ENCODE measurements around the gene PDE7B. TPM values are rescaled to one million over a fixed set of nuclear protein-coding genes. Genes with fewer than 3 reads are reported as not detected.

The PDE7B gene
- total and polyA plus RNA-seq, 2 donors (not counting 1 experiment from before 2014, with no cell fraction given) = 7.9 to 21.5 TPM

- Histone ChIP-seq H3K27ac (ENCODE audit: insufficient read depth, low read length) (no peak overlapping the region), H3K27me3 (ENCODE audit: control insufficient read depth, insufficient read depth, low read length) (no peaks in the 10 kb centered on the region), H3K9ac (ENCODE audit: insufficient read depth, low read length) (no peak overlapping the region), H3K79me2 (ENCODE audit: control insufficient read depth, insufficient read depth, low read length) (no peaks in the 10 kb centered on the region), H3K36me3 (ENCODE audit: control insufficient read depth, insufficient read depth, low read length) (no peaks in the 10 kb centered on the region), H3K4me2 (ENCODE audit: extremely low read depth, insufficient read depth, low read length) (no peak overlapping the region), H2AFZ (ENCODE audit: low read length) (no peak overlapping the region), H3K4me3 (replicated peaks in 1 of 4; ENCODE audit: control extremely low read depth in 1 of 4, insufficient read depth in 1 of 4, low read depth in 3 of 4, low read length in 4 of 4) (no peak overlapping the region), H3K9me3 (ENCODE audit: control insufficient read depth, insufficient read depth, low read depth, low read length) (no peaks in the 10 kb centered on the region), H3K4me1 (ENCODE audit: control insufficient read depth, extremely low read depth, insufficient read depth, low read length) (peaks cover 11% of the 10 kb centered on the region), H4K20me1 (ENCODE audit: control insufficient read depth, extremely low read depth, insufficient read depth, low read length) (no peaks in the 10 kb centered on the region)
- peak in 1 of 2 donors; percentile 79 for DNase-seq (ENCODE audit: low read depth in 2 of 2)
- TF ChIP-seq EZH2 (IDR thresholded peaks at IDR 0.05; ENCODE audit: low read length, missing control alignments) = no peak
- TF ChIP-seq, protein P1, sequence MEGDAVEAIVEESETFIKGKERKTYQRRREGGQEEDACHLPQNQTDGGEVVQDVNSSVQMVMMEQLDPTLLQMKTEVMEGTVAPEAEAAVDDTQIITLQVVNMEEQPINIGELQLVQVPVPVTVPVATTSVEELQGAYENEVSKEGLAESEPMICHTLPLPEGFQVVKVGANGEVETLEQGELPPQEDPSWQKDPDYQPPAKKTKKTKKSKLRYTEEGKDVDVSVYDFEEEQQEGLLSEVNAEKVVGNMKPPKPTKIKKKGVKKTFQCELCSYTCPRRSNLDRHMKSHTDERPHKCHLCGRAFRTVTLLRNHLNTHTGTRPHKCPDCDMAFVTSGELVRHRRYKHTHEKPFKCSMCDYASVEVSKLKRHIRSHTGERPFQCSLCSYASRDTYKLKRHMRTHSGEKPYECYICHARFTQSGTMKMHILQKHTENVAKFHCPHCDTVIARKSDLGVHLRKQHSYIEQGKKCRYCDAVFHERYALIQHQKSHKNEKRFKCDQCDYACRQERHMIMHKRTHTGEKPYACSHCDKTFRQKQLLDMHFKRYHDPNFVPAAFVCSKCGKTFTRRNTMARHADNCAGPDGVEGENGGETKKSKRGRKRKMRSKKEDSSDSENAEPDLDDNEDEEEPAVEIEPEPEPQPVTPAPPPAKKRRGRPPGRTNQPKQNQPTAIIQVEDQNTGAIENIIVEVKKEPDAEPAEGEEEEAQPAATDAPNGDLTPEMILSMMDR (conservative IDR thresholded peaks at IDR 0.05 in 1 of 2, IDR thresholded peaks at IDR 0.05 in 1 of 2; ENCODE audit: low read depth in 1 of 2, low read length in 2 of 2) = no peak
These were observed 53.2 kb downstream of the PDE7B start for GRCh38 chr6:135904666-135905065.

GRCh38 chr6:135905604-135906300 lies 54.3 kb downstream of the PDE7B start:
- peak overlapping the region; percentile 1 for H3K4me2 ChIP-seq (ENCODE audit: extremely low read depth, insufficient read depth, low read length)
- H3K9ac ChIP-seq (ENCODE audit: insufficient read depth, low read length) = no peak overlapping the region
- H3K9me3 ChIP-seq (ENCODE audit: control insufficient read depth, insufficient read depth, low read depth, low read length) = no peaks in the 10 kb centered on the region
- DNase-seq (ENCODE audit: low read depth in 2 of 2) = peak in 1 of 2 donors; percentile 63
- peaks cover 11% of the 10 kb centered on the region for H3K4me1 ChIP-seq (ENCODE audit: control insufficient read depth, extremely low read depth, insufficient read depth, low read length)
- H3K36me3 ChIP-seq (ENCODE audit: control insufficient read depth, insufficient read depth, low read length) = no peaks in the 10 kb centered on the region
- H3K27ac ChIP-seq (ENCODE audit: insufficient read depth, low read length) = peak overlapping the region; percentile 13
- TF ChIP-seq, protein P1 (conservative IDR thresholded peaks at IDR 0.05 in 1 of 2, IDR thresholded peaks at IDR 0.05 in 1 of 2; ENCODE audit: low read depth in 1 of 2, low read length in 2 of 2) = no peak
- peak overlapping the region; percentile 1 for H2AFZ ChIP-seq (ENCODE audit: low read length)
- H3K27me3 ChIP-seq (ENCODE audit: control insufficient read depth, insufficient read depth, low read length) = no peaks in the 10 kb centered on the region
- H3K4me3 ChIP-seq (replicated peaks in 1 of 4; ENCODE audit: control extremely low read depth in 1 of 4, insufficient read depth in 1 of 4, low read depth in 3 of 4, low read length in 4 of 4) = peak overlapping the region in 1 of 4 experiments; percentile 15
- no peaks in the 10 kb centered on the region for H4K20me1 ChIP-seq (ENCODE audit: control insufficient read depth, extremely low read depth, insufficient read depth, low read length)
- H3K79me2 ChIP-seq (ENCODE audit: control insufficient read depth, insufficient read depth, low read length) = no peaks in the 10 kb centered on the region

DNA sequence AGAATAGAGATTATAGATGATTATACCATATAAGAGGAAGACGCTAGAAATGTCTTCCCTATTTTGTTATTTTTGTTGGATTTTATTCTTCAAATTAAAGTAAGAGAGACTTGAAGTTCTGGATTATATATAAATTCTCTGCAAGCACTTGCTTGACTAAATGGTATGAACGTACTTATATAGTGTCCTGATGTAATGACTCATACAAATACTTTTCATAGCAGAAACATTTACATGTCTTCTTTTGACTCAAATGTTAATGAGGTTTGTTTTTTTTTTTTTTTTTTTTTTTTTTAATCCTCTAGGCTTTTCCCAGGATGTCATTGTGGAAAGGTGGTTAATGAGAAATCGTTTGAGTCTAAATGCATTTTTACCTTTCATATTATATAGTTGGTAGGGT lies 55.0 kb downstream of the PDE7B start:
- TF ChIP-seq, protein P1 (conservative IDR thresholded peaks at IDR 0.05 in 1 of 2, IDR thresholded peaks at IDR 0.05 in 1 of 2; ENCODE audit: low read depth in 1 of 2, low read length in 2 of 2) = no peak
- TF ChIP-seq EZH2 (IDR thresholded peaks at IDR 0.05; ENCODE audit: low read length, missing control alignments) = no peak
- H3K27ac ChIP-seq (ENCODE audit: insufficient read depth, low read length) = no peak overlapping the region

More for the DNA sequence above, 55.0 kb downstream of the PDE7B start:
- no peak overlapping the region for H3K4me3 ChIP-seq (replicated peaks in 1 of 4; ENCODE audit: control extremely low read depth in 1 of 4, insufficient read depth in 1 of 4, low read depth in 3 of 4, low read length in 4 of 4)
- no peaks in the 10 kb centered on the region for H3K9me3 ChIP-seq (ENCODE audit: control insufficient read depth, insufficient read depth, low read depth, low read length)
- no peaks in the 10 kb centered on the region for H3K36me3 ChIP-seq (ENCODE audit: control insufficient read depth, insufficient read depth, low read length)
- H4K20me1 ChIP-seq (ENCODE audit: control insufficient read depth, extremely low read depth, insufficient read depth, low read length) = no peaks in the 10 kb centered on the region
- no peak overlapping the region for H3K9ac ChIP-seq (ENCODE audit: insufficient read depth, low read length)
- no peak overlapping the region for H3K4me2 ChIP-seq (ENCODE audit: extremely low read depth, insufficient read depth, low read length)
- peak; percentile 43 to 79 for DNase-seq (ENCODE audit: low read depth in 2 of 2)
- H2AFZ ChIP-seq (ENCODE audit: low read length) = no peak overlapping the region
- H3K79me2 ChIP-seq (ENCODE audit: control insufficient read depth, insufficient read depth, low read length) = no peaks in the 10 kb centered on the region
- H3K4me1 ChIP-seq (ENCODE audit: control insufficient read depth, extremely low read depth, insufficient read depth, low read length) = peaks cover 11% of the 10 kb centered on the region
- no peaks in the 10 kb centered on the region for H3K27me3 ChIP-seq (ENCODE audit: control insufficient read depth, insufficient read depth, low read length)

Measured in fibroblast of lung (primary cell).